SK-N-SH treated with all-trans-retinoic acid at 6 μM for 48 hours (cell line): ENCODE data around the gene RPS6KC1.
"Not testable (repeated sequence)": the region's sequence is repeated elsewhere in the genome, so short reads cannot be mapped to it uniquely, and the experiment has no call there.

Experiments used
- ATAC-seq: fragments of 200-7000 bp; cut with Tn5 transposase; 3 replicates; pipeline ENCODE4 v1.9.1; 2020; ENCODE audit warnings: mild to moderate bottlenecking, moderate library complexity
- ARNTL ChIP-seq: fragments of 450-650 bp; formaldehyde crosslinking; IDR thresholded peaks from 2 replicates; pipeline ENCODE4 v1.5.0; 2020; ENCODE audit warnings: low read depth, mild to moderate bottlenecking, moderate library complexity, borderline replicate concordance
- BACH2 ChIP-seq: fragments of 250-450 bp; sonication (Bioruptor Pico); IDR thresholded peaks from 2 replicates; pipeline ENCODE4 v1.9.0; 2021; ENCODE audit warnings: mild to moderate bottlenecking, borderline replicate concordance
- CREB5 ChIP-seq: fragments of 250-450 bp; sonication (Bioruptor Pico); IDR thresholded peaks from 2 replicates; pipeline ENCODE4 v1.5.1; 2020; ENCODE audit warnings: low read depth, mild to moderate bottlenecking, moderate library complexity
- CSDC2 ChIP-seq: fragments of 250-450 bp; sonication (Bioruptor Pico); IDR thresholded peaks from 2 replicates; pipeline ENCODE4 v1.5.0; 2020; ENCODE audit warnings: mild to moderate bottlenecking, moderate library complexity
- ESRRG ChIP-seq: fragments of 250-450 bp; sonication (Bioruptor Pico); IDR thresholded peaks from 2 replicates; pipeline ENCODE4 v1.6.1; 2021; ENCODE audit warnings: mild to moderate bottlenecking
- ISL1 ChIP-seq: fragments of 250-450 bp; sonication (Bioruptor Pico); IDR thresholded peaks from 2 replicates; pipeline ENCODE4 v2.1.2; 2022; ENCODE audit warnings: mild to moderate bottlenecking, moderate library complexity
- OSR1 ChIP-seq: fragments of 250-450 bp; sonication (Bioruptor Pico); IDR thresholded peaks from 2 replicates; pipeline ENCODE4 v1.8.0; 2022; ENCODE audit warnings: moderate library complexity, mild to moderate bottlenecking, inconsistent platforms
- POU6F1 ChIP-seq: fragments of 250-450 bp; sonication (Bioruptor Pico); IDR thresholded peaks from 2 replicates; pipeline ENCODE4 v1.8.0; 2021; ENCODE audit warnings: low read depth, mild to moderate bottlenecking, moderate library complexity, borderline replicate concordance
- PPARA ChIP-seq: fragments of 250-450 bp; sonication (Bioruptor Pico); IDR thresholded peaks from 2 replicates; pipeline ENCODE4 v1.5.0; 2020; ENCODE audit warnings: mild to moderate bottlenecking, borderline replicate concordance
- RARB ChIP-seq: fragments of 250-450 bp; sonication (Bioruptor Pico); IDR thresholded peaks from 2 replicates; pipeline ENCODE4 v1.8.0; 2021; ENCODE audit warnings: mild to moderate bottlenecking, moderate library complexity
- SNAI2 ChIP-seq: fragments of 250-450 bp; sonication (Bioruptor Pico); IDR thresholded peaks from 2 replicates; pipeline ENCODE4 v1.5.0; 2020; ENCODE audit warnings: mild to moderate bottlenecking, moderate library complexity
- TCF4 ChIP-seq: fragments of 250-450 bp; sonication (Bioruptor Pico); IDR thresholded peaks from 2 replicates; pipeline ENCODE4 v1.8.0; 2021; ENCODE audit warnings: mild to moderate bottlenecking, moderate library complexity, borderline replicate concordance
- TOX ChIP-seq: fragments of 250-450 bp; sonication (Bioruptor Pico); IDR thresholded peaks from 2 replicates; pipeline ENCODE4 v1.8.0; 2021; ENCODE audit warnings: mild to moderate bottlenecking, moderate library complexity, borderline replicate concordance
- ZFP3 ChIP-seq: fragments of 250-450 bp; sonication (Bioruptor Pico); IDR thresholded peaks from 2 replicates; pipeline ENCODE4 v1.5.0; 2020; ENCODE audit warnings: mild to moderate bottlenecking, moderate library complexity
- ZFP30 ChIP-seq: fragments of 450-650 bp; formaldehyde crosslinking; IDR thresholded peaks from 2 replicates; pipeline ENCODE4 v1.5.0; 2022; ENCODE audit warnings: mild to moderate bottlenecking, moderate library complexity
- ZNF565 ChIP-seq: fragments of 450-650 bp; formaldehyde crosslinking; conservative IDR thresholded peaks from 2 replicates; pipeline ENCODE4 v1.5.0; 2020; ENCODE audit warnings: low read depth, mild to moderate bottlenecking, moderate library complexity
- ZNF8 ChIP-seq: fragments of 450-650 bp; formaldehyde crosslinking; IDR thresholded peaks from 2 replicates; pipeline ENCODE4 v1.5.0; 2020; ENCODE audit warnings: mild to moderate bottlenecking, moderate library complexity
- TF ChIP-seq, protein P1 (sequence below): fragments of 250-450 bp; sonication (Bioruptor Pico); IDR thresholded peaks from 2 replicates; pipeline ENCODE4 v1.8.0; 2020; ENCODE audit warnings: mild to moderate bottlenecking, moderate library complexity, borderline replicate concordance
- TF ChIP-seq, protein P2 (sequence below): fragments of 250-450 bp; sonication (Bioruptor Pico); IDR thresholded peaks from 2 replicates; pipeline ENCODE4 v1.5.0; 2020; ENCODE audit warnings: mild to moderate bottlenecking, moderate library complexity
- TF ChIP-seq, protein P3 (sequence below): fragments of 250-450 bp; sonication (Bioruptor Pico); IDR thresholded peaks from 2 replicates; pipeline ENCODE4 v1.5.1; 2021; ENCODE audit warnings: mild to moderate bottlenecking, moderate library complexity

The RPS6KC1 gene

DNA sequence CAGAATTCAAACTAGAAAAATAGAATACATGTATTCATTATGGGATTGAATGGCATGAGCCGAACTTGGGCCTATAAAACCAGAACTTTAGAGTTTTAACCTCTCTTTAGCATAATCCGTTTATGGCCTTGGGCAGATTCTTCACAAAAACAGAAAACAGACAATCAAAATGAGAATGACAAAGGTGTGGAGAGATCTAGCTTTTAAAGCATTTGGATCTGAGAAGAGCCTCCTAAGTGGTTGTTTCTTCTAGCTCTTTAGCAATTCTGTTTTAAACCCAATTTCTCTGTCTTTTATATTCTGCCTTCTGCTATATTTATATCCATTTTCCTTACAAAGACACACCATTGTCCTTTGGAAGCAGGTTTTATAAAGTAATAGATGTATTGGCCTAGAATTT lies 160.2 kb downstream of the RPS6KC1 start:
- ATAC-seq = no peak
- TF ChIP-seq OSR1 (CRISPR knock-in tag) = no peak
- no peak for TF ChIP-seq RARB (CRISPR knock-in tag)
- no peak for TF ChIP-seq PPARA (CRISPR knock-in tag)
- TF ChIP-seq ZNF565 = no peak
- TF ChIP-seq ZNF8 = no peak
- no peak for TF ChIP-seq CREB5 (CRISPR knock-in tag)
- TF ChIP-seq, protein P1, sequence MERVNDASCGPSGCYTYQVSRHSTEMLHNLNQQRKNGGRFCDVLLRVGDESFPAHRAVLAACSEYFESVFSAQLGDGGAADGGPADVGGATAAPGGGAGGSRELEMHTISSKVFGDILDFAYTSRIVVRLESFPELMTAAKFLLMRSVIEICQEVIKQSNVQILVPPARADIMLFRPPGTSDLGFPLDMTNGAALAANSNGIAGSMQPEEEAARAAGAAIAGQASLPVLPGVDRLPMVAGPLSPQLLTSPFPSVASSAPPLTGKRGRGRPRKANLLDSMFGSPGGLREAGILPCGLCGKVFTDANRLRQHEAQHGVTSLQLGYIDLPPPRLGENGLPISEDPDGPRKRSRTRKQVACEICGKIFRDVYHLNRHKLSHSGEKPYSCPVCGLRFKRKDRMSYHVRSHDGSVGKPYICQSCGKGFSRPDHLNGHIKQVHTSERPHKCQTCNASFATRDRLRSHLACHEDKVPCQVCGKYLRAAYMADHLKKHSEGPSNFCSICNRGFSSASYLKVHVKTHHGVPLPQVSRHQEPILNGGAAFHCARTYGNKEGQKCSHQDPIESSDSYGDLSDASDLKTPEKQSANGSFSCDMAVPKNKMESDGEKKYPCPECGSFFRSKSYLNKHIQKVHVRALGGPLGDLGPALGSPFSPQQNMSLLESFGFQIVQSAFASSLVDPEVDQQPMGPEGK (CRISPR knock-in tag) = no peak
- TF ChIP-seq BACH2 (CRISPR knock-in tag) = no peak
- TF ChIP-seq, protein P2, sequence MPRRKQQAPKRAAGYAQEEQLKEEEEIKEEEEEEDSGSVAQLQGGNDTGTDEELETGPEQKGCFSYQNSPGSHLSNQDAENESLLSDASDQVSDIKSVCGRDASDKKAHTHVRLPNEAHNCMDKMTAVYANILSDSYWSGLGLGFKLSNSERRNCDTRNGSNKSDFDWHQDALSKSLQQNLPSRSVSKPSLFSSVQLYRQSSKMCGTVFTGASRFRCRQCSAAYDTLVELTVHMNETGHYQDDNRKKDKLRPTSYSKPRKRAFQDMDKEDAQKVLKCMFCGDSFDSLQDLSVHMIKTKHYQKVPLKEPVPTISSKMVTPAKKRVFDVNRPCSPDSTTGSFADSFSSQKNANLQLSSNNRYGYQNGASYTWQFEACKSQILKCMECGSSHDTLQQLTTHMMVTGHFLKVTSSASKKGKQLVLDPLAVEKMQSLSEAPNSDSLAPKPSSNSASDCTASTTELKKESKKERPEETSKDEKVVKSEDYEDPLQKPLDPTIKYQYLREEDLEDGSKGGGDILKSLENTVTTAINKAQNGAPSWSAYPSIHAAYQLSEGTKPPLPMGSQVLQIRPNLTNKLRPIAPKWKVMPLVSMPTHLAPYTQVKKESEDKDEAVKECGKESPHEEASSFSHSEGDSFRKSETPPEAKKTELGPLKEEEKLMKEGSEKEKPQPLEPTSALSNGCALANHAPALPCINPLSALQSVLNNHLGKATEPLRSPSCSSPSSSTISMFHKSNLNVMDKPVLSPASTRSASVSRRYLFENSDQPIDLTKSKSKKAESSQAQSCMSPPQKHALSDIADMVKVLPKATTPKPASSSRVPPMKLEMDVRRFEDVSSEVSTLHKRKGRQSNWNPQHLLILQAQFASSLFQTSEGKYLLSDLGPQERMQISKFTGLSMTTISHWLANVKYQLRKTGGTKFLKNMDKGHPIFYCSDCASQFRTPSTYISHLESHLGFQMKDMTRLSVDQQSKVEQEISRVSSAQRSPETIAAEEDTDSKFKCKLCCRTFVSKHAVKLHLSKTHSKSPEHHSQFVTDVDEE (CRISPR knock-in tag) = no peak
- TF ChIP-seq ESRRG (CRISPR knock-in tag) = no peak
- no peak for TF ChIP-seq ZFP3 (CRISPR knock-in tag)
- TF ChIP-seq ARNTL (CRISPR knock-in tag) = no peak
- TF ChIP-seq ZFP30 (CRISPR knock-in tag) = no peak
- TF ChIP-seq TCF4 (CRISPR knock-in tag) = no peak
- TF ChIP-seq, protein P3, sequence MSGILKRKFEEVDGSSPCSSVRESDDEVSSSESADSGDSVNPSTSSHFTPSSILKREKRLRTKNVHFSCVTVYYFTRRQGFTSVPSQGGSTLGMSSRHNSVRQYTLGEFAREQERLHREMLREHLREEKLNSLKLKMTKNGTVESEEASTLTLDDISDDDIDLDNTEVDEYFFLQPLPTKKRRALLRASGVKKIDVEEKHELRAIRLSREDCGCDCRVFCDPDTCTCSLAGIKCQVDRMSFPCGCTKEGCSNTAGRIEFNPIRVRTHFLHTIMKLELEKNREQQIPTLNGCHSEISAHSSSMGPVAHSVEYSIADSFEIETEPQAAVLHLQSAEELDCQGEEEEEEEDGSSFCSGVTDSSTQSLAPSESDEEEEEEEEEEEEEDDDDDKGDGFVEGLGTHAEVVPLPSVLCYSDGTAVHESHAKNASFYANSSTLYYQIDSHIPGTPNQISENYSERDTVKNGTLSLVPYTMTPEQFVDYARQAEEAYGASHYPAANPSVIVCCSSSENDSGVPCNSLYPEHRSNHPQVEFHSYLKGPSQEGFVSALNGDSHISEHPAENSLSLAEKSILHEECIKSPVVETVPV (CRISPR knock-in tag) = no peak
- no peak for TF ChIP-seq POU6F1 (CRISPR knock-in tag)
- TF ChIP-seq ISL1 (CRISPR knock-in tag) = no peak
- no peak for TF ChIP-seq SNAI2 (CRISPR knock-in tag)

GRCh38 chr1:213219076-213219475 lies 168.0 kb downstream of the RPS6KC1 start:
- ATAC-seq = not testable (repeated sequence)

DNA sequence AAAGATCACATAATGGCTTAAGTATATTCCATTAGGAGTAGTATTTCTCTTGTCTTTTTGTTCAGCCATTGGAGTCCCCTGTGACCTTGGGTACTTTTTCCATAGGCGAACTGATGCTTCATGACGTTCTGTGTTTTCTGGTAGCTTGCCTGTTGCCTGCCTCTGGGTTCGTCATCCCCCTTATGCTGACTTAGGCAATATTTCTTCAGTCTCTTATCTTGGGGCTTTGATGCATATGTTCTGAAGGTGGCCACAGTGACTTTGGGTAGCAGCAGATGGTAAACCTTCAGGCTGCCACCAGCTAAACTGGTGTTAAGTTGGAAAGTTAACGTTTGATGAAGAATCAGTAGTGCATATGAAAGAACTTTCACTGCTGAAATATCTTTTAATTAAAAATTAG lies 170.2 kb downstream of the RPS6KC1 start:
- no peak for ATAC-seq

More for the DNA sequence above, 170.2 kb downstream of the RPS6KC1 start:
- TF ChIP-seq BACH2 (CRISPR knock-in tag) (no peak), PPARA (CRISPR knock-in tag) (no peak), POU6F1 (CRISPR knock-in tag) (no peak), TOX (no peak), CSDC2 (CRISPR knock-in tag) (no peak)
- TF ChIP-seq, protein P3 (CRISPR knock-in tag) = no peak
